ENCODE measurements around the gene BTBD2. TPM values are rescaled to one million over a fixed set of nuclear protein-coding genes. Genes with fewer than 3 reads are reported as not detected.

BTBD2 gene
- total and polyA plus RNA-seq, 2 donors (not counting 1 experiment from before 2014, with no cell fraction given) = 75.2 to 85.6 TPM

- H4K20me1 ChIP-seq (ENCODE audit: control insufficient read depth, insufficient read depth, low read length, poor library complexity, severe bottlenecking) = no peaks in the 10 kb centered on the region
- peak overlapping the region; percentile 98 for H3K4me2 ChIP-seq (replicated peaks; ENCODE audit: low read depth, low read length, poor library complexity, severe bottlenecking)
- no peak for DNase-seq
- ATAC-seq (ENCODE audit: low read depth) = no peak
- H3K4me3 ChIP-seq (ENCODE audit: control extremely low read depth in 1 of 5, extremely low read depth in 1 of 5, insufficient read depth in 1 of 5, low read depth in 2 of 5, low read length in 4 of 5) = peak overlapping the region in 1 of 5 experiments; percentile 94
- ChIA-PET POLR2A (interaction anchor here (0.6 to 4.3 kb wide), 6 partner anchors 7 to 1124 kb away, joined by 3 to 41 read pairs (median 6); partner anchors contain the start of gene MKNK2), CTCF (no interaction called here)
- H3K9me3 Mint-ChIP-seq (ENCODE audit: insufficient read depth) = no peaks in the 10 kb centered on the region
- WGBS (ENCODE audit: insufficient coverage) = 94% methylated on average over 24 of the region's 24 CpGs
- peak overlapping the region; percentile 68 for H3K4me3 Mint-ChIP-seq
- no peaks in the 10 kb centered on the region for H3K27me3 ChIP-seq (replicated peaks in 1 of 4; ENCODE audit: control extremely low read depth in 1 of 4, control insufficient read depth in 3 of 4, insufficient read depth in 4 of 4, low read length in 3 of 4)
- no peaks in the 10 kb centered on the region for H3K27me3 Mint-ChIP-seq
- H2AFZ ChIP-seq (ENCODE audit: insufficient read depth, low read depth, low read length, poor library complexity, severe bottlenecking) = no peak overlapping the region
- TF ChIP-seq EZH2 (IDR thresholded peaks at IDR 0.05; ENCODE audit: borderline replicate concordance, insufficient read depth, low read depth, low read length, poor library complexity, severe bottlenecking) (no peak), CTCF (IDR thresholded peaks at IDR 0.05) (no peak)
- H3K27ac Mint-ChIP-seq = peak overlapping the region; percentile 78
- H3K36me3 ChIP-seq (replicated peaks in 1 of 2; ENCODE audit: control extremely low read depth in 1 of 2, control insufficient read depth in 1 of 2, extremely low read depth in 1 of 2, insufficient read depth in 2 of 2, low read length in 1 of 2) = no peaks in the 10 kb centered on the region
- peaks cover 56% of the 10 kb centered on the region for H3K79me2 ChIP-seq (ENCODE audit: control insufficient read depth, insufficient read depth, low read length)
- peaks cover 48 to 88% of the 10 kb centered on the region in 2 donors for H3K4me1 ChIP-seq (ENCODE audit: control insufficient read depth in 2 of 2, insufficient read depth in 2 of 2, low read length in 2 of 2)
- H3K9me3 ChIP-seq (ENCODE audit: control extremely low read depth in 1 of 3, control insufficient read depth in 2 of 3, insufficient read depth in 1 of 3, low read length in 2 of 3) = peaks cover 0 to 3% (median 0%) of the 10 kb centered on the region in 3 donors
- no peak overlapping the region for H3K9ac ChIP-seq (ENCODE audit: low read length)
- H3K27ac ChIP-seq (ENCODE audit: low read length in 2 of 2) = peak overlapping the region in 1 of 2 donors; percentile 97
- H3K4me1 Mint-ChIP-seq = peaks cover 60% of the 10 kb centered on the region
- intact Hi-C loops (cut with micrococcal nuclease) = no loop called here
Measured at GRCh38 chr19:2059422-2060201, 44.1 kb upstream of the BTBD2 start.

Measured in B cell (primary cell).